ENCODE measurements around the gene SRGAP2C. TPM values are rescaled to one million over a fixed set of nuclear protein-coding genes. Genes with fewer than 3 reads are reported as not detected.
"Not testable (repeated sequence)": the region's sequence is repeated elsewhere in the genome, so short reads cannot be mapped to it uniquely, and the experiment has no call there.

SRGAP2C gene
- total RNA-seq, 4 donors from 2014 or later: 32.6 to 41.5 (median 36.1) TPM

DNA sequence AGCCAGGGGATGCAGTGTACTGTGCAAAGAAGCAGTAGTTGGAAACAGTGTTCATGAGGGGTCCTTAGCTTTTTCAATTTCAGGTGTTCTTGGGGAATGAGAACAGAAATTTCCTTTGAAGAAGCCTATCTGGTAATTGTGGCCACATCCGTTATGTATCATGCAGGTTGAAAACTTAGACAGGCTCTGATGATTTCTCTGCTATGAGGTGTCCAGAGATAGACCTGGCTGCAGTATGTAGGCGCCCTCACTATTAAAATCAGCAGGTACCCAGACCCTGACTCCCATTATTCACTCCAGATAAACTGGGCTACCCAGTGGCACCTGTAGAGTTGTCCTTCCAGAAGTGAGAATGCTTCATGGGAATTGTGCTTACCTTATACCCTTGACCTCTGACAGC is 7.7 kb downstream of the SRGAP2C start:
- H3K4me3 ChIP-seq: not testable (repeated sequence)

DNA sequence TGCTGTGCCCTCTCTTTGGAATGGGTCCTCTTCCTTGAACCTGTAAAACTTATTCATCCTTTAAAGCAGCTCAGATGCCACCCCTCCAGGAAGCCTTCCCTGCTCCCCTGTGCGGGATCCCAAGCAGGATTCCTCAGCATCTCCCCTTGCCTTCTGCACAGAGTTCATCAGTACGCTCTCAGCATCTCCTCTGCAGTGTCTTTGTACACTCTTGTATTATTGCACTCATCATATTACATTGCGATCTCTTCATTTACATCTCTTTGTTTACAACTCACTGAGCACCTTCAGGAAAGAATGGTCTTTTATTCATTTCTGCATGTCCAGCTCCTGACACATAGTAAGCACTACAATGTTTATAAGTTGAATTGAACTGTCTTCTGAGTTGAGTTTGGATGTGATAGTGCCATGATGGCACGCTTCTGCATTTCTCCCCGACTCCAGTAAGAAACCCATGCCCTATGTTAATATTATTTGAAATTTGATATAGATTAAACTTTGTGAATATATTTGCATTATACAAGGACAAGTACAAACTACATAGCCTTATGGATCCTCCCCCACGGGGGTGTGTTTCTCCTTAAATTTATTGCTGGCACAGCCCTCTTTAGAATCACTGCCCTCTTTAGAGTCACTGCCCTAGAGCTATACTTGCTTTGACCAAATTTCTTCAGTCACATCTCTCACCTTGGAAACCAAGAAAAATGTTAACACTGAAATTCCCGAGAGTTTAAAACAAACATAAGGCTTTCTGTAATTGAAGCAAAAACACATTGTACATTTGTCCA is 12.5 kb downstream of the SRGAP2C start:
- H3K4me3 ChIP-seq; intact Hi-C loops (cut with DNase I); H3K36me3 ChIP-seq; DNase-seq (ENCODE audit: extremely low spot score); H3K9me3 ChIP-seq; H3K27ac ChIP-seq (replicated peaks in 1 of 4); H3K27me3 ChIP-seq; H3K4me1 ChIP-seq: not testable (repeated sequence)
- 89% methylated on average over 3 of the region's 7 CpGs for WGBS

More for the DNA sequence above, 7.7 kb downstream of the SRGAP2C start:
- H3K27me3 ChIP-seq; DNase-seq (ENCODE audit: extremely low spot score); H3K4me1 ChIP-seq; intact Hi-C loops (cut with DNase I); H3K36me3 ChIP-seq; H3K27ac ChIP-seq (replicated peaks in 1 of 4); H3K9me3 ChIP-seq: not testable (repeated sequence)
- WGBS: no CpG with 5 or more reads among the region's 2 CpGs

DNA sequence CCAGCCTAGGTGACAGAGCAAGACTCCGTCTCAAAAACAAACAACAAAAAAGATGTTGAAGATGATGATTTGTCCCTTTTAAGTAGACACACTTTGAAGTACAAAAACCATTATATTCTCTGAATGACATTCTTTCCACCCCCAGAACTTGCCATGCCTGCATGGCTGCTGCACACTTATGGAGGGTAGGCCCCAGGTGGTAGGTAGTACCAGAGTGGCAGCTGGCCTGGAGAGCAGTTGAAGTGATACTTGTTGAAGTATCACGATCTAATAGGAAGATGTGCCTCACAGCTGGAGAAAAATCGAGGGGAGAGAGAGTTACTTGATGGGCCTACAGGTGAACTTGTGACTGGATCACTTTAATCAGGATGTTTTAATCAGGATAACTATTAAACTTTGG is 15.0 kb downstream of the SRGAP2C start:
- DNase-seq (ENCODE audit: extremely low spot score); H3K4me1 ChIP-seq; intact Hi-C loops (cut with DNase I); H3K4me3 ChIP-seq; H3K36me3 ChIP-seq; H3K9me3 ChIP-seq; H3K27me3 ChIP-seq; H3K27ac ChIP-seq (replicated peaks in 1 of 4): not testable (repeated sequence)
- WGBS: no CpG with 5 or more reads among the region's 3 CpGs

DNA sequence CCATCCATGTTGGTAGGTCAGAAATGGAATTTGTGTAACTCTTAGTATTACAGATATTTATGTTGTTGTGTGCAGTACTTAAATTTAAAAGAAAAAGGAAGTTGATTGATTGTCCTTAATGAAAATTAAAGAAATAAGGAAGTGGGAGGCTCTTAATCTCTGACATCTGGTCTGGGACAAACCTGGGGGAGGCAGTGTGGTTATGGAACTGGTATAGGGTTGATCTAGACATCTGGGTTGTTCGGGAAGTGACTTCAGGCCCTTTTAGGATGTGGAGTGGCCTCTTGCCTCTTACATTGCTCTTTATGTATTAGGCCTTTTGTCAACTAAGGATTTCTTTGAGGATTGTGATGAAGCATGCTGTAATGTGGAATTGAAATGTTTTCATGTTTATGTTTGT is 15.5 kb downstream of the SRGAP2C start:
- H3K27me3 ChIP-seq; H3K36me3 ChIP-seq; H3K27ac ChIP-seq (replicated peaks in 1 of 4); intact Hi-C loops (cut with DNase I); H3K9me3 ChIP-seq; H3K4me3 ChIP-seq; DNase-seq (ENCODE audit: extremely low spot score); H3K4me1 ChIP-seq: not testable (repeated sequence)
- no CpG with 5 or more reads among the region's 1 CpG for WGBS

DNA sequence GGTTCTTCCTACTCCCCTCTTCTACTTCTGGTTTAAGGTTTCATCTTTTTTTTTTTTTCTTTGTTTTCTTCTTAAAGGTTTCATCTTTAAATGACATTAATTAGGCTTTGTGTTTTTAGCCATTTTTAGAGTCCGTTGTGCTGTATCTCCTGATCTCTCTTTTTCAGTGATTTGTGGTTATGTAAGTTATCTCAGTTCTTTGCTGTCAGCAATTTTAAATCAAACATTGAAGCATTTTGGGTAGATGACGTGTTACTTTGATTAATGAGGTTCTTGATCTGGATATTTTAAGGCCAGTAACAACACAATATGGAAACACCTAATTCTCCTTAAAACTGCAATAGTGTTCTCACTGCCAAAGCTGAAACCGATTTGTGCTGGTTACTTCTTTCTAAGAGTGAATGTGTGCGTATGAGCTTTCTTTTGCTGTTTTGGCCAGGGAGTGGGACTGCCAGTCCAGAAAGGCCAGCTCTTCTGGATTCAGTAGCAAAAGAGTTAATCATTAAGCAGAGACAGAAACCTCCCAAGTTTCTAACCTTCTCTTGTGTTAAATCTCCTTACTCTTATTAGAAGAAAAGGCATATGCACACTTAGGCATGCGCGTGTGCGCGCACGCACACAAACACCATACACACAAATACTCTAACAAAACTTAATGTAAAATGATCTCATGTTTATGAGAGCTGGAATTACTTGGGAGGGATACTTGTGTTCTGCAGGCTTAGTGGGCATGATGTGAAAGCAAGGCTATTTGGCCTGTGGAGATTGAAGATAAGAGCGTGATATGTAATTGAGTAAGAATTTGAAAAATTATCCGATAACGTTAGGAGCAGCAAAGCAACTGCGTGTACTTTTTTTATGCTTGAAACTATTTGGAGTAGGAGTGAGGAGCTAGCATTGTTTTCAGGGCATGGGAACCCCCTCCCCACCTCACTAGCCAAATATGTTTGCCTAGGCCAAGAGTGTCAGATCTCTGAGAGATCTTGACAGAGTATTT is 16.5 kb downstream of the SRGAP2C start:
- intact Hi-C loops (cut with DNase I); H3K9me3 ChIP-seq; H3K4me3 ChIP-seq; DNase-seq (ENCODE audit: extremely low spot score); H3K36me3 ChIP-seq; H3K27ac ChIP-seq (replicated peaks in 1 of 4); H3K27me3 ChIP-seq; H3K4me1 ChIP-seq: not testable (repeated sequence)
- WGBS: 86% methylated on average over 9 of the region's 13 CpGs

DNA sequence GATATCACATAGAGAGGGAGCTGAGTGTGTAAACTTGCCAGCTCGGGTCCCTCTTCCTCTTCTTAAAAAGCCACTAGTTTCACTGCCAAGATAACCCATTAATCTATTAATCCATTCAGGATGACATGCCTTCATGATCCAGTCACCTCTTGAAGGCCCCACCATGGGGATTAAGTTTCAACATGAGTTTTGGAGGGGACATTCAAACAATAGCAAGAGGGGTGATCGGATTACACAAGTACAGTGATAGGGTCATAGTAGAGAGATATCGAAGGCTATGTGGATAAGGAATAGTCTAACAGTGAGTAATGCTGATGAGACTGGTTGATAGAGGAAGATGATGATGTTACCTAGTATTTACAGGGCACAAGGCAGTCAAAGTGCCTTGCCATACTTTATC is 18.2 kb downstream of the SRGAP2C start:
- H3K36me3 ChIP-seq; intact Hi-C loops (cut with DNase I); H3K4me1 ChIP-seq; DNase-seq (ENCODE audit: extremely low spot score); H3K9me3 ChIP-seq; H3K4me3 ChIP-seq; H3K27ac ChIP-seq (replicated peaks in 1 of 4); H3K27me3 ChIP-seq: not testable (repeated sequence)
- WGBS: 100% methylated on average over 2 of the region's 3 CpGs

DNA sequence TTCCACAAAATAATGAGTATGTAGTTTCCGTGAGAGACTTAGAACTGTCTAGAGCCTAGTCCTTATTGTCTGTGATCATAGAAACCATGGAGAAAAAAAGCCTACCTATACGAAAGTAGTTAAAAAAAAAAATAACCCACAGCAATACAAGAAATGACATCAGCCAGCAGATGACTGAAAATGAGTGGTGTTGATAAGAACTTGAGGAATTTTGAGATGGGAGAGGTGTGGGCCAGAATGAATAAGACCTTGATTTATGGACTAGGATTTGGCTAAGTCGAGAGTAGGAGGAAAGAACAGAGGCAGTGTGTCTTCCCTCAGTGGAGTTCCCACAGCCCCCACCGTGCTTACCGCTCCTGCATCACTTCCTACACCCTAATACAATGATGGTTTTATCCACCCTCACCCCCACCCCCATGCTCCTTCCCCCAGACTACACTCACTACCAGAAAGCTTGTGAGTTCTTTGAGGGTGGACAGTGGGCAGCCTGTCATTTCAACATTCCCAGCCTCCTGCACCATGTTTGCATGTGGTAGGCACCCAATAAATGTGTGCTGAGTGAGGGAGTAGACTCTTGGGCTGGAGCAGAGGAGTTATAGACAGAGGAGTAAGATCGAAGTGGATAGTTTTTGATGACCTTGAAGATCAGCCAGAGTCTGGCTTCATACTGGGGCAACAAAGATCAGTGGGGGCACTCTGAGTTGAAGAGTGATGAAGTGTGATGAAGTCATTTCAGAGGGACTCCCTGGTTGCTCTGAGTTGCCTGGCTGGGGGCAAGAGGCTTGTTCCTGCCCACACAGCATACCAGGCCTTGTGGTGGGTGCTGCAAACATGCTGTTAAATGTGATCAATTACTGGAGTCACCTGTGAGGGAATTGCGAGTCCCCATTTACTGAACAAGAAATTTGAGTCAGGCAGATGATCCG is 21.3 kb downstream of the SRGAP2C start:
- intact Hi-C loops (cut with DNase I); H3K27me3 ChIP-seq; H3K27ac ChIP-seq (replicated peaks in 1 of 4); H3K4me1 ChIP-seq; H3K4me3 ChIP-seq; H3K36me3 ChIP-seq; DNase-seq (ENCODE audit: extremely low spot score); H3K9me3 ChIP-seq: not testable (repeated sequence)
- 81% methylated on average over 1 of the region's 8 CpGs for WGBS

DNA sequence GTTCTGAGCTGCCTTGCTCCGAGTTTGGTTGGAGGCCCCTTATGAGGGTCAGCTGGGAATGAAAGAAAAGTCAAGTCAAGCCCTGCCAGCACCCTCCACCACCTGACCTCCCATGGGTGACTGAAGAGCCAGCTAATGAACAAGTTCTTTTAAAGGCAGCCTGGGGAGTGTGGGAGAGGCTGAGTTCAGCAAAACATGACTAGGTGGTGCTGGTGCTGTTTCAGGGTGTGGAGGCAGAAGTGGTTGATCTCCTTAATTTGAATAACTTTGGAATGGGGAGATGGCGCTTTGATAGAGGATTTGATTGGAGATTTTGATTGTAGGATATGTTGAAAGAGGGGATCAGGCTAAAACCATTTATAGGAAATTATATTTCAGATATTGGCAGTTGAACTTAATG is 22.6 kb downstream of the SRGAP2C start:
- intact Hi-C loops (cut with DNase I); DNase-seq (ENCODE audit: extremely low spot score); H3K9me3 ChIP-seq; H3K4me1 ChIP-seq; H3K4me3 ChIP-seq; H3K27me3 ChIP-seq; H3K36me3 ChIP-seq; H3K27ac ChIP-seq (replicated peaks in 1 of 4): not testable (repeated sequence)
- 68% methylated on average over 2 of the region's 2 CpGs for WGBS

DNA sequence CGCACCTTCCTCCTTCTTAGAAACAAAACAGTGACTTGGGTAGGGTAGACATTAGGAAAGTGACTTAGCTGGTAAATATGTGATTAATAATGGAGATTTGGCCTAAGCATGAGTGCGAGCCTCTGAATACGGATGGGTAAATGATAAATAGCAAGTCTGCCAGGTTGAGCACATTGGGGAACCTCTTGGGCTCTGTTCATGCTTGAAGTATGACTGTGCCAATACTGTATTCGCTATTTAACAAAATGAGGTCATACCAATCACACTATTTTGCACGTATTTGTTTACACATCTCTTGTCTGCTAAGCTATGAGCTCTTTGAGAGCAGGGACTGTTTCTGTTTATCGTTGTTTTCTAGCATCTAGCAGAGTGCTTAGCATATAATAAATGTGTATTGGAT is 23.6 kb downstream of the SRGAP2C start:
- H3K27me3 ChIP-seq; H3K4me3 ChIP-seq; H3K9me3 ChIP-seq; H3K27ac ChIP-seq (replicated peaks in 1 of 4); H3K4me1 ChIP-seq; H3K36me3 ChIP-seq; DNase-seq (ENCODE audit: extremely low spot score); intact Hi-C loops (cut with DNase I): not testable (repeated sequence)
- whole genome bisulfite sequencing: 82% methylated on average over 5 of the region's 6 CpGs

DNA sequence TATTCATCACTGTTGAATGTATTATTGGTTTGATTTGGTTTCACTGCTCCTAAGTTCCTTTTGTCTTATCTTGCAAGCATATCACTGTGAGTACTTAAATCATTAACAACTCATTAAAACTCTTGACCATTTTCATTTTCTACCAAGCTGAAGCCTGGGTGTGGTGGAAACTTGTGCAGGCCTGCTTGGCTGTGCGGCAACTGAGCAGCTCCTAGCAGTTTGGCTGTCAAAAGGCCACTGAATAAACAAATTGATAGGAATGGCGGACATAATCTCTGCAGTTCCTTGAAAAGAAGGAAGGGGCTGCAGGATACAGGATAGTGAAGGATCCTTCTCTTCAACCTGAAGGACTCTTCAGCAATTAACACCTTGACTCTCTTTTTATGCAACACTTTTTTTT is 26.0 kb downstream of the SRGAP2C start:
- H3K4me3 ChIP-seq; H3K4me1 ChIP-seq; H3K27me3 ChIP-seq; DNase-seq (ENCODE audit: extremely low spot score); H3K27ac ChIP-seq (replicated peaks in 1 of 4); intact Hi-C loops (cut with DNase I); H3K9me3 ChIP-seq; H3K36me3 ChIP-seq: not testable (repeated sequence)
- WGBS: no CpG with 5 or more reads among the region's 2 CpGs

DNA sequence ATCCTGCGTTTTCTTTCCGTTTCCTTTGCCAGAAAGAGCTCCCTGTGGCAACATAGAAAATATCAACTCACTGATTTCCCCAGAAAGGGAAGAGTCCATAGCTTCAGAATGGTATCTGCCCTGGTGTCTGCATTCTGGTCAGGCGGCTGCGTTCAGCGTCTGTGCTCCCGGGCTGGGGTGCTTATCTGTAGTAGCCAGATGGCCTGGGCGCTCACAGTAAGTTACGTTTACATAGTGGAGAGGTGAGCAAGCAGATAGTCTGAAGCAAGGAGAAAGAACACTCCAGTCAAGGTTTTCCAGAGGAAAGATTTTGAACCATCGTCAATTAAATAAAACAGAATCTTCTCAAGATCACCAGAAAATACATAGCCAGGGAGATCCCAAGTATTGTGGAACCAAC is 28.7 kb downstream of the SRGAP2C start:
- H3K27me3 ChIP-seq; H3K4me1 ChIP-seq; DNase-seq (ENCODE audit: extremely low spot score); H3K4me3 ChIP-seq; H3K9me3 ChIP-seq; H3K36me3 ChIP-seq; intact Hi-C loops (cut with DNase I); H3K27ac ChIP-seq (replicated peaks in 1 of 4): not testable (repeated sequence)
- no CpG with 5 or more reads among the region's 9 CpGs for WGBS

DNA sequence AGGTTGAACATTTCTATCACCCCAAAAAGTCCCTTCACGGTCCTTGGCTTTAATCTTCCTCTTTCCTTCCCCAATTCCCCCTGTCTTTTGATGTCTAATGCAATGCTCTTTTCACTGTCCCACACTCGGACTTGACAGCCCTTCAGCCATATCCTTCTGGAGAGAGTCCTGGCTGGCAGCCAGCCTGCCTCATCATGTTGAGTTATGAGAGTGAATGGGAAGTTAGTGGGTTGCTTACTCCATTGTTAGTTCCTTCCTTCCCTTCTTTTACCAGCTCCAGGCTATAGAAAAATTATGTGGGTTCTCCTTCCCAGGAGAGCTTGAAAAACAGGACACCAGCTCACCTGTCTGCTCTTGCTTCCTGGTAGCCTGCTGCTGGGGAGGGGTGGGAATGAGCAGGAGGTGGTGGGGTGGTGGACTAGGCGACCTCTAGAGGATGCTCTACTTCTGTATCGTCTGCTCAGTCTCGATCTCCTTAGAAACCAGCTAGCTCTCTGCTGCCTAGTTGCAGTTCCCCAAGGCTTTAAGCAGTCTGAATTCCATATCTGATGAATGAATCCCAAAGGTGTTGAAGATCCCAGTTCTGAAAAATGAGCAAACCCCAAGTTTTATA is 29.9 kb downstream of the SRGAP2C start:
- no CpG with 5 or more reads among the region's 5 CpGs for WGBS
- H3K27ac ChIP-seq (replicated peaks in 1 of 4); H3K36me3 ChIP-seq; H3K9me3 ChIP-seq; H3K27me3 ChIP-seq; H3K4me1 ChIP-seq; intact Hi-C loops (cut with DNase I); DNase-seq (ENCODE audit: extremely low spot score); H3K4me3 ChIP-seq: not testable (repeated sequence)

Data from esophagus muscularis mucosa (tissue), 4 donors.